ENCODE results near the gene PRKN.

GRCh38 chr6:162605881-162606280, 121.7 kb downstream of the PRKN start:
- TF ChIP-seq CTCF (IDR thresholded peaks at IDR 0.05; ENCODE audit: poor library complexity), result no peak
- no peak for TF ChIP-seq EZH2 (IDR thresholded peaks at IDR 0.05; ENCODE audit: borderline replicate concordance)
